NCI-H1105 treated with DMSO at 0.1 percent for 48 hours (cell line): ENCODE measurements around the gene SUMO1.

Experiments used
- DNase-seq: peaks from one replicate; lab custom pipeline; 2025; lab: John Stamatoyannopoulos, UW

Gene SUMO1

DNA sequence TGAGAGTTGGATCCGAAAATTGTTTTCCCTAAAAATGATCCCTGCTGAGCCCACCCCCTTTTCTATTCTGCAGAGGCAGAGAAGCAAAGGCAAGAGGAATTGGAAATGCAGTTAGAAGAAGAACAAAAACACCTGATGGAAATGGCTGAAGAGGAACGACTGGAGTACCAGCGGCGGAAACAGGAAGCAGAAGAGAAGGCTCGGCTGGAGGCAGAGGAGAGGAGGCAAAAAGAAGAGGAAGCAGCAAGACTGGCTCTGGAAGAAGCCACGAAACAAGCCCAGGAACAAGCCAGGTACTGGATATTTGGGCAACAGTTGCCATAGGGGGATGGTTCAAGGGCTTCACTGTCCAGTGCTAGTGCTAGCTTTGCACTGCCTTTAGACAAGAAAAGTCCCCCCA, 41.7 kb downstream of the SUMO1 start:
- no peak for DNase-seq

DNA sequence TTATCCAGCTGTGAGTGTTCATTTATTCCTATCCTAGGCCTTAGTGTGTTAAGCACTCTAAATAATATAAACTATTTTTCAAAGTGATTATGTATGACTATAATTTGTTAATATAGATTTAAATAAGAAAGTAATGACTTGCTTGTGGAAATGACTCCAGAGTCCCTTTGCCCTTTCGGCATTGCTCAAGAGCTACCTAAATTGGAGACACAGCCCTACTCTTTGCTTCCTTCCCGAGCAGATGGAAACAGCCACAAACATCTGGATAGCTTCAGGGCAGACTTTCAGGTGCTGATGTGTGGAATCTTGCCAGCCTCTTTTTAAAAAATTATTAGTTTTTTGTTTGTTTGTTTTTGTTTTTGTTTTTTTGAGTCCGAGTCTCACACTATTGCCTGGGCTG, 44.0 kb downstream of the SUMO1 start:
- no peak for DNase-seq

DNA sequence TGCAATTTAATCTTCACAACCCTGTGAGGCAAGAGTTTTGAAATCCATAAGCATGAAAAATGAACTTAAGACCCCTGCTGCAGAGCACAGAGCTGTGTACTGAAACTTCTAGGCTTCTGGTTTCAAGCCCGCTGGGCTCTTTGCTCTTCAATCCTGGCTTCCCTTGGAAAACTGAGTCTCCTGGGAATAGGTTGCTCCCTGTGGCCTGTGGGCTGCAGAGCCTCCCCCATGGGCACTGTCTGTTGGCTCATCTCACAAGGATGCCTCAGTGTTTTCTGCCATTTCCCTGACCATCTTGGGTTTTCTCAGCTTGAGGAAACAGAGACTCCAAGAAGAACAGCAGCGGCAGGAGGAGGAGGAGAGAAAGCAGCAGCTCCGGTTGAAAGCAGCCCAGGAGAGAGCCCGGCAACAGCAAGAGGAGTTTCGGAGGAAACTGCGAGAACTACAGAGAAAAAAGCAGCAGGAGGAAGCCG, 44.5 kb downstream of the SUMO1 start:
- no peak for DNase-seq

DNA sequence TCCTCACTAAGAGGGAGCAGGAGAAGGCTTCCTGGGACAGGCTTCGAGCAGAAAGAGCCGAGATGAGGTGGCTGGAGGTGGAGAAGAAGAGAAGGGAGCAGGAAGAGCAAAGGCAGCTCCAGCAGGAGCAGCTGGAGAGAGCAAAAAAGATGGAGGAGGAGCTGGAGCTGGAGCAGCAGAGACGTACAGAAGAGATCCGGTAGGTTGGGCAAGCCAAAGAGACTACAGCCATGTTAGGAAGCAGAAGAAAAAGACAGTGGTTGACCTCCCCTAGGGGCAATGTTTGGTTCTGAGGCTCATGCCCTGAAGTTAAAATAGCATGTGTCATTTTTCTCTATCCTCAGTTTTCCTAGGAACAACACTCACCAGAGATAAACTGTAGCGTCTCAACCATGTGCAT, 45.1 kb downstream of the SUMO1 start:
- DNase-seq = no peak

DNA sequence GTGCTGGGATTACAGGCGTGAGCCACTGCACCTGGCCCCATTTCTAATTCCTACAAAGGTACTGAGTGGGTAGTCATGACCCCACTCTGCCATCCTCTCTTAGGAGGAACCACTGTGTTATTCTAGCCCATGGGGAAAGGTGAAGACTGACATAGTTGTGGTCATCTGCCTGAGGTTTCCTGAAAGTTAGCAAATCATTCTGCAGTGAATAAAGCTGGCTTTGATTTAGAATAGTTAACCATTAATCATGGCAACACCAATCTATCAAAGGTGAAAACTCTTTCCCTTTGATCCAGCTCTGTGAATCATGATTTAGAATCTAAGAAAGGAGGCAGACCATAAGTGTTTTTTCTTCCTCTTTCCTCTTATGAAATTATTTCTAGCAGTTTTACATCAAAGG, 50.8 kb downstream of the SUMO1 start:
- DNase-seq = no peak

DNA sequence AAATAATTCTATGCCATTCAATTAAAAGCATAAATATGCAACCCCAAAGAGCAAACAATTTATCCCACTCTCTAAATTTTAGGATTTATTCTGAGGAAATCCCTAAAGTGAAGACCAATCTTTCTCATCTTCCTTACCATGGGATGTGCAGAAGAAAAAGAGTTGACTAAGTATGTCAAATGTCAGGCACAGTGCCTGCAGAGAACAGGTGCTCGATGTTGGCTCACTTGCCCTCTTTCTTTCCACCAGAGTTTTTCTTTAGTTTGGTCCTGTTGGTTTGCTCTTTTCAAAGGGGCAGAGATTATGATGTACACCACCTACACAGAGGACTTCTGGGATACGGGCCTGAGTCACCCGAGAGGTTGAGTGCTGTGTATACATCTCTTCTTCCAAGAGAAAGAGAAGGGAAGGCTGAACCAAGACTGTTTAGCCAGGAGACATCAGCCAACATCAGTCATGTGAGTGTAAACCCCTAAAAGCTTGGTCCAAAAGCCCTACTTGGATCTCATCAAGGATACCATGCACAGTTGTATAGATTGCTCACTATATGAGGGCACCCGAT, 51.7 kb downstream of the SUMO1 start:
- DNase-seq = no peak

DNA sequence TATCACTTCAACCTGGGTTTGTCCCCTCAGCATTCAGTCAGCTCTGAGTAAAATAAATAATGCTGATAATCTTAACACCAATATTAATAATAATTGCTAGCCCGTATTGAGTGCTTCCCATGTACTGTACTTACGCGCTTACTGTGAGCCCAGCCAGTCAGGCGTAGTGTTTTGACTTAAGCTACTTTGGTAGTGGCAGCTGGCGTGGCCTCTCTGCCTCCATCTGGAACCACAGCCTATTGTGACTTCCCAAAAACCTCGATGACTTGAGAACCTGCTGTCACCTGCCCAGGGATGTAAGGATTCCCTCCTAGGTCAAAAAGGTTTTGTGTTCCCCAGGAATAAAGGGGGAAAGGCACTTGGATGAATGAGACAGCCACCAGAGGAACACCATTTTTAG, 53.2 kb downstream of the SUMO1 start:
- no peak for DNase-seq

DNA sequence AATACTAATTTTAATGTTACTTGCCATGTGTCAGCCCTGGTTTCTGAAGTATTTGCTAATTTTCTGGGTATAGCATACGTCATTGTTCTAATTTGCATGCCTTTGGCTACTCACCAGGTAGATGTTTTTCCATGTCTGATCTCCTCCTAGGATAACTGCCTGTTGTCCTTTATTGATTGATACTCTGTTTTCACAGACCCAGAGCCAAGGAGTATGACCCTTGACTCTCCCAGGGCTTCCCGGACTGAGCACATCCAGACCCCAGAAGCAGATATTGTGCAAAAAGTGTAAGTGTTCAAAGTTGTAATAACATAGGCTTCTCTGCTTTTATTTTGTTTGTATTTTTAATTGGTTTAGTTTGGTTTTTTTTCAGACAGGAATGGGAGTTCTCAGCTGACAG, 53.8 kb downstream of the SUMO1 start:
- no peak for DNase-seq

DNA sequence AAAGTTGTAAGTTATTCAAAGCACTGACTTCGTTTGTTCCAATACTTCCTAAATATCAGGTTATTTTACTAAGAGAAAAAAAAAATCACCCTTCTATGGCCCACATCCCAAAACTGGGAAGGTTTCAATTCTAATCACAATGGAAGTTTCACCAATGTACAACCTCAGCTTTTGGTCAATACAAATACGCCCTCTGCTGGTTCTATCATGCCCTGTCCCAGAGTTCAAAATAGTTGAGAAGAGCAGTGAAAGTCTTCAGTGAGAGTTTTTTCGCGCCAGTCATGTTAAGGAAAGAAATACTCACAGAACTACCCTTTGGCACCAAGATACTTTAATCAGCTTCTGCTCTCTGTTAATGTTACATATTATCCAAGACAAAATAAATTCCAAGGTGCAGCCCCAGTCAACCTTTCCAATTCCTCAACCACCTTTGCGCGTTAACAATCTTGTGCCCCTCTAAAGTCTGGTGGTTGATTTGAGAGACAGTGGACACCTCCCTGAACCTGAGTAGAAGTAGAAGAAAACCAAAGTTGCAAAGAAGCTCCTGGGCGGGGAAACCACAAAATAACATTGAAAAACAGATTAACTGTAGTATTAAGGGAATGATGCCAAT, 59.9 kb downstream of the SUMO1 start:
- DNase-seq = peak; percentile 55

DNA sequence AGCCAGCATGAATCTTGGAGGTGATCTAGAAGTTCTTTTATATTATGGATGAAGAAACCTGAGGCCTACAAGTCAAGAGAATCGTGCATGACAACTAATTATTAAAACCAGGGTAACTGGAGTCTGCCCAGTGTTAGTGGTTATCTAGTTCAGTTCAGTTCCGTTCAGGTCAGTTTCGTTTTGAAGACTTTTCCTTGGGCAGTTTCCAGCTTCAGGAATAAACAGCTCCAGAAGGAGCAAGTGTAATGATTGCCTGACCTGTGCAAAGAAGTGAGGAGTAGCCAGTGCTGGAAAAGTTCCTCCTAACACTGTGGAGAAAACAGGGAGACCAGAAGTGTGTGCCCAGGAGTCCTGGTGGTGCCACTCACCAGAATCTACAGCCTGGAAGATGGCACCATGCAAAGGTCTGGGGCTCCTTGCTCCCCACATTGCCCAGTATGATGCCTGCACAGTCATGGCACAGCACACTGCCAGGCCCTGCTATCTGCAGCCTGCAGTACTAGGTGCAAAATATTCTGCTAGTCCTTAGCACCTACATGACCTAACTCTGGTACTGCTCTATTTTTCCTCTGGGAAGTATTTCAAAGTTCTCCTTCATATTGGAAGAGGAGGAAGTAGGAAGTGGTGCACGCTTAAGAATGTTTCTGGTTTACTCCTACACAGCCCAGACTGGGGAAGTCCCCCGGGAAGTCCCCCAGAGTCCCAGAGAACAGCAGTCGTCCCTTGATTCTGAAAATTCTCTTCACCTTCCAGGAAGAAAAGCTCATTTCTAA, 65.8 kb downstream of the SUMO1 start:
- no peak for DNase-seq

DNA sequence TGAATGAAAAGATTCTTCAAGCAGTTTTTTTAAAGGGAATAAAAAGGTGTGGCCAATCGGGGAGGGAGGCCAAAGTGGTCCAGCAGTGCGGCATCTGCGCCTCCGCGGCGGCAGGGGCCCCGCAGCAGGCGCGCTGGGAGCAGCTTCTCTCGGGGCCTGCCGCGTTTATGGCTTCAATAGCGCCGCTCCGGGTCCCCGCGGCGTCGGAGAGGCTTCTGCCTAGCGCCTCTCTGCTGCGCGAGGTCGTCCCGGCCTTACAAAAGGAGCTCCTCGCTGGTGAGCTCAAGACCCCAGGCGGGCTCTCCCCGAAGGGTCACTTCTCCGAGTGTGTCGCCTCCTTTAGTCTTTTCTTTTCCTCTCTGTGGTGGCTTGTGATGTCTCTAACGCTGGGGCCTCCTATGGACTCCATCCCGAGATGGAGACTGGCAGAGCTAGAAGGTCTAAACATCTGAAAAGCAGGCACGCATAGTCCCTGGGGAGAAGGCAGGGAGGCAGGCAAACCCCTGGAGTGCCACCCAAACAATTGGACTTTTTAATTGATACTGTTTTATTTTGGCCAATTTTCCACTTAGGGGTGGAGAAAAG, 67.1 kb downstream of the SUMO1 start:
- DNase-seq = no peak

DNA sequence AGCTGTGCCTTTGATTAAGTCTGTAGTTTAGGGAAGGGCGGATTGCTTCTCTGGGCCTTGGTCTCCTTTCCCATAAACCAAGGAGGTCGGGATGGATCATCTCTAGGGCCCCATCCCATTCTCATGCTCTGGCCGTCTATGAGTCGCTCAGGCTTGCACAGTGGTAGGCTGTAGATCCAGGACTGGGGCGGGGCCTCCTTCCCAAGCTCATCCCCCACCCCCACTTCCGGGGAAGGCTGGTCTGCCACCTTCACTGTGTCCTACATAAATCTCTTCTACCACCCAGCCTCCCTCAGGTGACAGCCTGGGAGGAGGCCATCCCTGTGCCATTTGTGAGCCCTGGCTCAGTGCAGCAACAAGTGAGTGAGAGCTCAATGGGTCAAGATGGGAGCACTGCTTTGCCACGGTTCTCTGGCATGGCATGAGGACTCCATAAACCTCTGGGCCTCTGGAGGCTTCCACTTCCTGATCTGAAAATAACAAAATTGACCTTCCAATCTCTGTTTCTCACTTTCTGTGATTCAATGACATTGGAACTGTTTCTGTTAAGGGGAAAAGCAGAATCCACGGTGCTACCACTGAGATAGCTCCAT, 68.5 kb downstream of the SUMO1 start:
- no peak for DNase-seq

DNA sequence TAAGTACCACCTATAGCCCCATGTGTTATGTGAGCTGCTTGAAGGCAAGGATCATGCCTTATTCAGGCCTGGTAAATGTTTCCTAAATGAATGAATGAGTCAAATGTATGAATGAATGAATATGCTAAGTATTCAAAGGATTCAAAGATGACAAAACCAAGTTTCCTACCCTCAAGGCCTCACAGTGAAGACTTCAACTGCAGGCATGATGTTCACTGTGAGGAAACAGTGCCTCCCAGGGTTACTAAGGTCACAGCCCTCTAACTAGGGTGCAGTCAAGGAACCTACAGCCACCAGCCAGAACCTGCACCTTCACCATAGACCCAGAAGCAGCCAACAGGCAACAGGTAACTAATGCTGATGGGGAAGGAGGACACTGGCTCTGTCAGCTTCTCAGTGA, 69.3 kb downstream of the SUMO1 start:
- DNase-seq = no peak

DNA sequence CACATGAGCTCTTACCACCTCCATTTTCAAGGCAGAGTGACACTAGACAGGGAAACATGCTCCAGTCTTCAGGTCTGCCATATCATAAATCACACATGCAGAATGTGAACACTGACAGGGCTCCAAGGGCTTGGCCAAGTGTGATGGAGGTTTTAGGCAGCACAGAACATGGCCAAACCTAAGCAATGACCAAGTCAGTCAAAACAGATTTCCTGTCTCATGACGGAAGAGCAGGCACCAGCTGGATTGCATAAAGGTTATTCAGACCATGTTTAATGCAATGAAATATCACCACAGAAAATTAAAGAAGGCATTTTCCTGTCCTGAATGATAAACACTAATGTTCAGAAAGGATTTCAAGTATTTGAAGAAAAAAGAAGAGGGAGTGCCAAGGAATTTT, 72.5 kb downstream of the SUMO1 start:
- no peak for DNase-seq

DNA sequence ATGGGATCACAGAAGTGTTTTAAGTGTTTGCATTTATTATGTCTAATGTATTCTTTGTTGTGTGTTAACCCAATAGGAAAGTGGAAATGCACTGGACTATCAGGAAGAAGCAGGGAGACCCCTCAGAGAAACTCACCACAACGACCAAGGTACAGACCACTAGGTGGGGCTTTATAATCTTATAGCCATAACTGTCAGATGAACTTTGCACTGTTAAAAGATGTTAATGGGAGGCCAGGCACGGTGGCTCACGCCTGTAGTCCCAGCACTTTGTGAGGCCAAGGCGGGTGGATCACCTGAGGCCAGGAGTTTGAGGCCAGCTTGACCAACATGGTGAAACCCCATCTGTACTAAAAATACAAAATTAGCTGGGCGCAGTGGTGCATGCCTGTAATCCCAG, 73.2 kb downstream of the SUMO1 start:
- DNase-seq = no peak

DNA sequence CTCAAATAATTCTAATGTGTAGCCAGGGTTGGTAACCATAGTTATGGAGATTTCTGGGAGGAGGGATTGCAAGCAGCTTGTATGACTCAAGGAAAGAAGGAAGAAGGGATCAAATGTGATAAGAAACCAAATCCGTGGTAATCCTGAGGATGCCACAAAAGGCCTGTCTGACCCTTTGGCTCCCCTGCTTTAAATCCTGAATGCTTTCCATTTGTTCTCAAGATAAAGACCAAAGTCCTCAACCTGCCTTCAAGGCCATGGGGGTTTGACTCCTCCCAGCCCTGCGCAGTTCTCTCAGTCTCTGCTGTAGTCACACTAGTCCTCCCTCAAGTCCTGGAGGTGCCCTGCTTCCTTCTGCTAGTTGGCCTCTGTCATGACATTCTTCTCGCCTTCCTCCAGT, 74.0 kb downstream of the SUMO1 start:
- no peak for DNase-seq

DNA sequence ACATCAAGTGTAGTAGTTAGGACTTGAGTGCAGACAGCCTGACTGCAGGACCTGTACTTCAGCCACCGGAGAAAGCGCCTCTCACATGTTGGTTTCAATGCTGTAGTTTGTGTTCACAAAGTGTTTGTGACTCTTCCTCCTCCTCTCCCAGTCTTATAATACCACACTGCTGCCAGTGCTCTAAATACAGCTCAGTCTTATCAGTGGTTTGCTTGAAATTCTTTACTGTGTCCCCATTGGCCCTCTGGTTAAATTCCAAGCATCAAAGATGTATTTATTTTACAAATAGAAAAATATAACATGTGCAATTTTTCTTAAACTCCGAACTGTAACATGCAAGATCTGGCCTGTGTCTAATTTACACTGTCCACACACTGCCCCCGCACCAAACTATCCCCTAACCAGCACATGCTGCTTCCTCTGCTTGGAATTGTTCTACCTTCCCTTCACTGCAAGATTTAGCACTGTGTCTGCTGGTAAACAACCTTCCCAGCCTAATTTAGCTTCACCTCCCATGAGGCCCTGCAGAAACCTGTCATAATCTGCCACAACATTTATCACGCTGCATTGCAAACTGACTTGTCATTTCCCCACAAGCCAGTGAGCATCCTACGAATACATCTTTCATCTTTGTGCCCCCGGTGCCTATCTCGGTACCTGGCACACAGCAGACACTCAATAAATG, 77.1 kb downstream of the SUMO1 start:
- DNase-seq = no peak

DNA sequence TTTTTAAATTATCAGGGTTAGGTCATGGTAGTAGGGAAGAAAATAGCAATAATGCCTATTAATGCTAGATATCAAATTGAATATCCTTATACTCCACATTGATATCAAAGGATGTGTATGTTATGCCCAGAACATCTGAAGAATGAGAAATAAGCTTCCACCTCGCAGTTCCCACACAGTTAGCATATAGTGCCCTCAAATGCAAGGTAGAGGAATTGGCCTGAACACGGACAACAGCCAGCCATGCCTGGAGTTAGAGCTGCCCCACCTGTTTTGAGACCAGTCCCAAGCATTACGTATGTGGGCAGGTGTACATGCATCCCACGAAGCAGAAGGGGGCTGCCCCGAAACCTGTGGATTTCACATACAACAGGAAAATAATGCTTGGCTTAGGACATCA, 79.6 kb downstream of the SUMO1 start:
- no peak for DNase-seq

DNA sequence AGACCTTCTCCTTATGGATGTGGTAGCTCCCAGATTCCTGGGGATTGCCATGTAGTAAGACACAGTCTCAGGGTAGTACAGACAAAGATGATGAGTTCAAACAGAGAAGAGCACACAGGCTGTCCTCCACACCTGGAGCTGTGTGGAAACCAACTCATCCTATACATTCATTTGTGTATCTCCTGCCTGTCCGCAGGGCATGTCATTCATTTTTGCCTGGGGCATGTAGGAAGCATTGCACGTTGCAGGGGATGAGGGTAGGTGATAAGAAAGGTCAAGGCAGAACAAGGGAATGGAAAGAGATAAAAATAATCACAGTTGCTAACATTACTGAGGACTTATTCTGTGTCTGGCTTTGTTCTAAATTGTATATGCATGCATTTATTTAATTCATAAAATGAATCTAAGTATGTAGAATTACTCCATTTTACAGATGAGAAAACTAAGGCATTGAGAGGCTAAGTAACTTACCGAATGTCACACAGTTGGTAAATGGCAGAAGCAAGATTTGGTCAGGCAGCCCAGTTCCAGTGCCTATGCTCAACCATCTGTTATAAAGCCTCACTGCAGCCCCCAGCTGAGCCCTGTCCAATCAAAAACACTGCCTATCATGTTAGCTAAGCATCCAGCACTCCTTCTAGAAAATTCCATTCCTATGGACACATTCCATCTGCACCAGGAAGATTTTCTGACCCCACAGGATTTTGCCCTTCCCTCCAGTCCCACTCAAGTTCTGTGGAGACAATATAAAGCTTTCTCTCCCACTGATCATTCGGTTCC, 81.0 kb downstream of the SUMO1 start:
- DNase-seq = no peak
